Medulla oblongata (tissue), 1 donor: ENCODE data around the gene SPATC1L.
"Not testable (repeated sequence)": the region's sequence is repeated elsewhere in the genome, so short reads cannot be mapped to it uniquely, and the experiment has no call there.

Experiments used
- DNase-seq: peaks from one replicate; pipeline ENCODE4 v3.0.0-alpha.2; 2015; ENCODE audit errors: extremely low spot score

Gene SPATC1L

DNA sequence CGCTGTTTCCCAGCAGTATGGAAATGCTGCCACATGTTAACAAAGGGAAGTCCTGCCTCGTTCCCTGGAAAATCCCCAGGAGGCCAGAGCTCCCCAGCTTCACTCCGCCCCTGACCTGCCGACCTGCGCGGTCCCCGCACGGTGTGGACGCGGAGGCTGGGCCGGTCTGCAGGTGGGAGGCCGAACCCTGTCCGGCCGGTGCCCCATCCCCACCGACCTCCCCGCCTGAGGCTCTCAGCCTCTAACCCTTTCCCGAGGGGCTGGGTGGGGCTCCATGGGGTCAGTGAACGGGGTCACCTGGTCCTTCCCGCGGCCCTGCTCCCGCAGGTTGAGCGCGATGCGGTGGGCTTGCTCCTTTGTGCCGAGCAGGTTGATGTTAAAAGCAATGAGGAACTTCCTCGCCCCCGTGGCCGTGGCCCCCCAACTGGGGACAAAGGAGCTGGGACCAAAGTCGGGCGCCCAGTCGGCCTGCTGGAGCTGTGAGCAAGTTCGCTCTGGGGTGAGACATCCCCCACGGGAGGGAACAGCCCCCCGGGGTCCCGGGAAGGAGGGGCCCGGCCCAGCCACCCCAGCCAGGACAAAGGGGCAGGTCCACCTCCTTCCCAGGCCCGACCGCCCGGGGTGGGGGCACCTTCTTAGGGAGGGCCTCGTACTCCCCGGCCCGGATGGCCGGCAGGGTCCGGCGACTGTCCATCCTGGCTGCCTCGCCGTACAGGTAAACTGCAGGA is 32.8 kb downstream of the SPATC1L start:
- DNase-seq: no peak

DNA sequence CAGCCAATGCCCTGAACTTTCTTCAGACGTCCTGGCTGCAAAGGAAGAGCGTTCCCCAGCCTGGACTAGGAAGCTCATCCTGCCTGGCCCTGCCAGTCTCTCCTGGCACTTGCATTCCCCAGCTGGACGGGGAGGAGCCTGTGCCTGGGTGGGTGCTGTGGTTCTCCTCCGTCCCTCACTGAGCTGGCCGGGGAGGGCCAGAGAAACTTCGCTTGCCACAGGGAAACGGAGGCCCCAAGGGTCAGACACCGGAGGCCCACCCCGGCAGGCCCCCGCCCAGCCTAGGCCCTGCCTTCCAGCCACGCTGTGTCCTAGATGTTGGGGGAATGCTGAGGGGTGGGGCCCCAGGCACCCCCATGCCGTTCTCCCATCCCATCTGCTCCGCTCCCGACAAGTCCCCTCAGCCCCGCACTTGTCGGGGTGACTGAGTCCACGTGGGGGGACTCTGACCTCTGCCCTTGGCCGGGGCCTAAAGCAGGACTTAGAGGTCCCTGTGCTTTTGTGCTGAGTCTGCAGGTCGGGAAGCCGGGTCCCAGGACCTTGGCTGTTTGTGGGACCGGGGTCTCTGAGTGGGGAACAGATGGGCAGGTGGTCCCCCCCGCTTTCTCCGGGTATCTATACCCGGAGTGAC is 33.7 kb downstream of the SPATC1L start:
- no peak for DNase-seq

DNA sequence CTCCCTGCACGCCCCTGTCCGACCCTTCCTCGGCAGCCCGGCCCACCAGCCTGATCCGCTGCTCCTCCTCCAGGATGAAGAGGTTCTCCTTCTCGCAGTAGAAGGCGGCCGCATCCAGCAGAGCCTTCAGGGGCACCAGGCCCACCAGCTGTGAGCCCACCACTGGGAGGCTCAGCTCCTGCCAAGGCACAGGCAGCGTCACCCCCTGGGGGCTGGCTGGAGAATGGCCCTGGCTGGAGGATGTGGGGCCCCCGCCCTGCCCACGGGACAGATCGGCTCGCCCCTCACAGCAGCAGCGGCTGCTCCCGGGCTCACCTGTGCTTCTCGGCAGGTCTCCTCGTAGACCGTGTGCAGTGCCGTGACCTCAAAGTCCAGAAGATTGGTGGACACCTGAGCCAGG is 34.2 kb downstream of the SPATC1L start:
- no peak for DNase-seq

DNA sequence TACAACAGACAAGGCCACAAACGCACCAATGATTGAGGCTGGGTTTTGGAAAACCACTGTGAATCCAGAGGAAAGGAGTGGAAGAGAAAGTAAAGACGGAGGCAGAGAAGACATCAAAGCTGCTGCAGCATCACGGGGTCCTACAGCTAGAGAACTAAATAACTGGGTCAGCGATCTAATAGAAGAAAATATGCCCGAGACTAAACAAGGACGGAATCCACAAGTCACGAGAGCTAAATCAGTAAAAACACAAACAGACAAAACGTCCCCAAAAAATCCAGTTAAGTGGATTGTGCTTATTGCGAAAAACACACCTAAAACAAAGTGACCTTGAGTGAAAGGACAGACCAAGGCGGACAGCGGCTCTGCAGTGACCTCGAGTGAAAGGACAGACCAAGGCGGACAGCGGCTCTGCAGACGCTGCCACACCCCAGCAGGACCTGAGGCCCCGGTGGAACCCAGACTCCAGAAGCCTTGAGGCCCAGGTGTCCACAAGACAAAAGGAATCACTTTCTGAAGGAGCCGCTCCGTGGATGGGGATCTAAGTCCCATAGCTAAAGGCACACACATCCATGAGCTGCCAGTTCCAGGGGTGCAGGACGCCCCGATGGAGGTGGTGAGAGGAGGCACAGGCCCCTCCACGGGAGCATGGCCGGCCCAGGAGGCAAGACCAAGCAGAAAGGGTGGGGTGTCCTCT is 34.9 kb downstream of the SPATC1L start:
- no peak for DNase-seq

DNA sequence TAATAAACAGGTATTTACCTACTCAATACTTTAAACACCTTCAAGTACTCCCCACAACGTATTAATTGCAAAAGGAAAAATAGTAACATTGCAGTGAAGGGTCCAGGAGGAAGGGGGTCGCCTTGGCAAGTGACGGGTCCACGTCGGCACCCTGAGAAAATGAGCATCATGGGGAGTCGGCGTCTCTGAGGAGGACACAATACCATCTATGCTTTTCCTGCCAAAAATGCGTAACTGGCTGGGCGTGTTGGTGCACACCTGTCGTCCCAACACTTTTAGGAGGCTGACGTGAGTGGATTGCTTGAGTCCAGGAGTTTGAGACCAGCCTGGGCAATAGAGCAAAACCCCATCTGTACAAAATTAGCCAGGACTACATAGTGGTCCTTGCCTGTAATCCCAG is 36.2 kb downstream of the SPATC1L start:
- no peak for DNase-seq

DNA sequence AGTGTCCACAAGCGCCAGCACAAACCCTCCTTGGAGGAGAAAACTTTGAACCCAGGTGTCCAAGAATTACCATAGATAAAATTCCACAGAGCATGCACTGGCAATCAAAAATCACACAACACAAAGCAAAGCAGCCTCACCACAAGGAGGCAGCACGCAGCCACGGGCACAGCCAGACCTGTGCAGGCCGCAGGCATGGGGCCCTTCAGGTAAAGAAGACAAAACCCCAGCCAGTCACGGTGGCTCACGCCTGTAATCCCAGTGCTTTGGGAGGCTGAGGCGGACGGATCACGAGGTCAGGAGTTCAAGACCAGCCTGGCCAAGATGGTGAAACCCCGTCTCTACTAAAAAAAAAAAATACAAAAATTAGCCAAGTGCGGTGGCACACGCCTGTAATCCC is 36.8 kb downstream of the SPATC1L start:
- not testable (repeated sequence) for DNase-seq

DNA sequence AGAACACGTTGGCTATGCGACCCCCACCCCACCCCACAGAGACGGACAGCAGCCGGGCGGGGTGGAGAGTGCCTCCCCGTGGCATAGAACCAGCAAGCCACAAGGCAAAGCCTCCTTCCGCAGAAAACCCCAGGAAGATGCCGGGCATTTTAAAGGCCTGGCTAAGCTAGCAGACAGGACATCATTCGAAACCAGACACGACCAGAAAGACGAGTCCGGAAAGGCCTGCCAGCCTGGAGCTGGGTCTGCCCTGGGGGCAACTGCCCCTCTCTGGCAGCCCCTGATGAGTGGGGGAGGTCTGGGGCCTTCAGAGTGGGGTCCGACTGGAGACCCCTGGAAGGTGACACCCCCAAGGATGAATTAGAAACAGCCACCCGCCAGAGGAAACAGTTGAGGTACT is 37.4 kb downstream of the SPATC1L start:
- DNase-seq: no peak

DNA sequence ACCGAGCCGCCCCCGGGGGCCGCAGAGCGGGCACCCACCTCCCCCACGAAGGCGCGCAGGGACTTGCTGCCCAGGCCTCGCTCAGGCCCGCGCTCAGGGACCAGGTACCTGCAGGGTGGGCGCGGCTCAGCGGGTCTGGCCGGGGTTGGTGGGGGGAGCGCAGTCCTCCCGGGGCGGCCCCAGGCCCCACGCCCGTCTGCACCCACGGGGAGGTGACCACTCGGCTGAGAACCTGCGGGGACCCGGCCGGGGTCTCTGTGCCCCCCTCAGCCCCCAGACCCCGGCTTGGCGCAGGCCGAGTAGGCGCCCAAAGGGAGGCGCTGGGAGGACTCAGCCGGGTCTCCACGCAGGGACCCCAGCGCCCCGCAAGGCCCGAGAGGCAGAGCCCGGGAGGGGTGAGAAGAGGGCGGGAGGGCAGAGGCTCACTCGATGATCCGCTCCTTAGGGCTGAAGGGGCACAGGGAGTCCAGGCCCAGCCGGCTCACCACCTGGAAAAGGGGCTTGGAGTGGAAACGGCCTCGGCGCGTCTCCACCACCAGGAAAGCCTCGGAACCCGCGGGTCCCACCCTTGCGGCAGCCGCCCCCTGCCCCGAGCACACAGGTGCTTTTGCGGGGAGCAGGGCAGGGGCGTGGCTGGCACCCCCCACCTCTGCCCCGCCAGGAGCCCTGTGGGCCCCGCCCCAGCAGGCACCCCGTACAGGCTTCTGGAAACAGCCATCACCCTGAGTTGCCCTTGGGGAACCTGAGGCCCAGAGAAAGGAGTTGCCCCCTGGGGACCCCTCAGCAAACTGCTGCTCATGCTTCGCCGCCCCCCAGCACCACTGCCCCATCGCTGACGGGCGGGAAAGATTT is 38.2 kb downstream of the SPATC1L start:
- no peak for DNase-seq

DNA sequence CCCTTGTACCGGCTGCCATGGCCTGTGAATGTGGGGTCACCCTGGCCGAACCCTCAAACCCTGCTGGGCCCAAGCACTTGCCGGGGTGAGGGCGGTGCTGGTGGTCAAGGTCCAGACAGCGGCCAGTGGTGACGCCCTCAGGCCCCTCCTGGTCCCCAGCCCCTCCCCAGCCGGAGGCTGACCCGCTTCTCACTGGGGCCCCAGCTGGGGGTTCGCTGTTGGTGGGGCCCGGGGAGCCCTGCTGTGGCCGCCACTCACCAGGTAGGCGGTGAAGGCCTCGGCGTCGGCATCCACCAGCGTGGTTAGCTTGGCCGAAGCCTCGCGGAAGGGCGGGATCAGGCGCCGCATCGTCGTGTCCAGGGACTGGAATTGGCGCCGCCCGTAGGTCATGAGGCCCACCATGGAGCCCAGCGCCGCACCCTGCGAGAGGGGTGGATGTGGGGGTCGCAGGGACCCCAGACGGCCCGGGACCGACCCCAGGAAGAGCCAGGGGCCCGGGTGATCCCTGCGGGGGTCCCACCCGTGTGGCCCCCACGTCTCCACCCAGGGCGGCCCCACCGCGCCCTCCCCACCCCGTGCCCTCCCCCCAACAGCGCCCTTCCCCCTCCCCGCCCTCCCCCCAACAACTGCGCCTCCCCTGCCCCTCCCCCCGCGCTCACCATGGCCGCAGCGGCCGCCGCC is 39.0 kb downstream of the SPATC1L start:
- DNase-seq: no peak

DNA sequence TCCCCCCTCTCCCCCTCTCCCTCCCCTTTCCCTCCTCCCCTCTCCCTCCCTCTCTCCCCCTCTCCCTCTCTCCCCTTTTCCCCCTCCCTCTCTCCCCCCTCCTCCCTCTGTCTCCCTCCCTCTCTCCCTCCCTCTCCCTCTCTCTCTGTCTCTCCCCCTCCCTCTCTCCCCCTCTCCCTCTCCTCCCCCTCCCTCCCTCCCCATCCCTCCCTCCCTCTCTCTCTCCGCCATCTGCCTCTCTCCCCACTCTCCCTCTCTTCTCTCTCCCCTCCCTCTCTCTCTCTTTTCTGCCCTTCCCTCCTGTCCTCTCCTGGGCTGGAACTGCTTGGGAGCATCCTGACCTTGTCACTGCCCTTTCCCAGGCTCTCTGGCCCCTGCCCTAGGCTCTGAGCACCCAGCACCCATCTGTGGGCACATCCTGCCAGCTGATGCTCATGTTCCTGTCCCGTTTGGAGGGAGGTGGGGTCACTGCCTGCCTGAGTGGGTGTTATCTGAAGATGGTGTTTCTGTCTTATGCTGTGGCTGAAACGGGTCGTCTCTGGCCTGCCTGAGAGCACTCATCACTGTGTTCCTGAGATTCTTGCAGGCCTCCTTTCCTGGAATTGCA is 39.7 kb downstream of the SPATC1L start:
- DNase-seq: peak; percentile 5

DNA sequence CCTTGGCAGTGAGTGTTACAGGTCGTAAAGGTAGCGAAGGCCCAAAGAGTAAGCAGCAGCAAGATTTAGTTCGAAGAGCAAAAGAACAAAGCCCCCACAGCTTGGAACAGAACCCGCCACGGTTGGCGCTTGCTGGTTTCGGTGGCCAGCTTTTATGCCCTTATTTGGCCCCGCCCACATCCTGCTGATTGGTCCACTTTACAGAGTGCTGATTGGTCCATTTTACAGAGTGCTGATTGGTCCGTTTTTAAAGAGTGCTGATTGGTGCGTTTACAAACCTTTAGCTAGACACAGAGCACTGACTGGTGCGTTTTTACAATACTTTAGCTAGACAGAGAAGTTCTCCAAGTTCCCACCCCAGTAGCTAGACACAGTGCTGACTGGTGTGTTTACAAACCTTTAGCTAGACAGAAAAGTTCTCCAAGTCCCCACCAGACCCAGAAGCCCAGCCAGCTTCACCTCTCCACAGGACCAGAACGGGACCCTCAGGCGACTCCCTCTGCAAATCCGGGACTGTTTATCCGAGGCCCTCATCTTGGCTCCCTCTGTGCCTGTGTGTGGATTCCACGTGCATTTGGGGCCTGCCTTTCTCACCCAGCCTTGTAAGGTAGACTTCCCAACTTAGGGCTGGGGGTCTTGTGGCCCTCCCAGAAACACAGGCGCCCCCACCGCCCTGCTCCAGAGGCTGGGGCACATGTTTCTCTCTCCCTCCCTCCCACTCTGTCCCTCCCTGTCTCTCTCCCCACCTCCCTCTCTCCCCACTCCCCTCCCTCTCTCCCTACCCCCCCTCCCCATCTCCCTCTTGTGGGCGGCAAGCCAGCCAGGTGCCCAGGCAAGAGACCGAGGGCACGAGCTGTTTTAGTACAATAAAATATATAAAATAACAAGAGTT is 41.4 kb downstream of the SPATC1L start:
- DNase-seq: no peak

DNA sequence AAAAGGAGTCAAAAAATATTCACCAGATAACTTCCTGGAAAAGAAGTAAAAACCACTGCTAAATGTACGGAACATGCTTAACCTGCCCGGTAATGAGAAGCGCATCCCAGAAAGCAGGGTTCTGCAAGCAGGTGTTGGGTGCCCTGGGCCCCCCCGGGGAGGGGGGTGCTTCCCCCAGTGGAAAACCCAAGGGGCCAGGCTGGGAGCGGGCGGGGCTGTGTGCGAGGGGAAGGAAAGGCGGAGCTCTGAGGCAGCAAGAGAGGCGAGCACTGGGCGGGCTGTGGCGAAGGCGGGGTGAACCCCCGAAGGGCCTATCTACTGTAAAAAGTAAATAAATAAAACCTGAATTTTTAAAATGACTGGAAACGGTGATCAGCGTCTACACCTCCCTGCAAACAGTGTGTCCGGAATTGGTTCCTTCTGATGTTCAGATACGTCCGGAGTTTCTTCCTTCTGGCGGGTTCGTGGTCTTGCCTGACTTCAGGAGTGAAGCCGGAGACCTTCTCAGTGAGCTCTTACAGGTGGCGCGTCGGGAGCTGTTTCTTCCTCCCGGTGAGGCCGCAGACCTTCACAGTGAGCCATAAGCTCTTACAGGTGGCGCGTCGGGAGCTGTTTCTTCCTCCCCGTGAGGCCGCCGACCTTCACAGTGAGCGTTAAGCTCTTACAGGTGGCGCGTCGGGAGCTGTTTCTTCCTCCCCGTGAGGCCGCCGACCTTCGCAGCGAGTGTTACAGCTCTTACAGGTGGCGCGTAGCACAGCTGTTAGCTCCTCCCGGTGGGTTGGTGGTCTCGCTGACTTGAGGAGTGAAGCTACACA is 42.3 kb downstream of the SPATC1L start:
- DNase-seq: no peak

DNA sequence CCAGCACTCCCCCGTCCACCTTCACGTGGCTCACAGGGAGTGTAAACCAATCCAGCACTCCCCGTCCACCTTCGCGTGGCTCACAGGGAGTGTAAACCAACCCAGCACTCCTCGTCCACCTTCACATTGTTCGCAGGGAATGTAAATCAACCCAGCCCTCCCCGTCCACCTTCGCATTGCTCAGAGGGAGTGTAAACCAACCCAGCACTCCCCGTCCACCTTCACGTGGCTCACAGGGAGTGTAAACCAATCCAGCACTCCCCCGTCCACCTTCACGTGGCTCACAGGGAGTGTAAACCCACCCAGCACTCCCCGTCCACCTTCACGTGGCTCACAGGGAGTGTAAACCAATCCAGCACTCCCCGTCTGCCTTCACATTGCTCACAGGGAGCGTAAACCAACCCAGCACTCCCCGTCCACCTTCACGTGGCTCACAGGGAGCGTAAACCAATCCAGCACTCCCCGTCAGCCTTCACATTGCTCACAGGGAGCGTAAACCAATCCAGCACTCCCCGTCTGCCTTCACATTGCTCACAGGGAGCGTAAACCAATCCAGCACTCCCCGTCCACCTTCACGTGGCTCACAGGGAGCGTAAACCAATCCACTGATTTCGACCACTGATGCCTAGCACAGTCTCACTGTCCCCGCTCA is 43.8 kb downstream of the SPATC1L start:
- not testable (repeated sequence) for DNase-seq

DNA sequence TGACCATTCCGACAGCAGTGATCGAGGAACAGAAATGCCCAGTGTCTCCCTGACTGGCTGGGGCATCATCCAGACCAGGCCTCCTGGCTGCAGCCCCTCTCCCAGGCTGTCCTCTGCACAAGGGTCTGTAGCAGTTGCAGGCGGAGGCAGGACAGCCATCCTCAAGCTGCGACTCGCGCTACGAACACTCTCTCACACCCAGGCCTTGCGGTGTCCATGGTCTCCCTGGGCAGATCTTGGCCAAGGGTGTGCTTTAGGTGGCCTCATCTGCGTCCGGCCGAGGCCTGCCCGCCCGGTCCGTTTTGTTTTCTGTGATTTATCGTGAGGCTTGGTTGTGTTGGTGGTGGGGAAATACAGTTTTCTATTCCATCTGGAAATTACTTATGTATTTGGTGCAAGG is 44.6 kb downstream of the SPATC1L start:
- no peak for DNase-seq

DNA sequence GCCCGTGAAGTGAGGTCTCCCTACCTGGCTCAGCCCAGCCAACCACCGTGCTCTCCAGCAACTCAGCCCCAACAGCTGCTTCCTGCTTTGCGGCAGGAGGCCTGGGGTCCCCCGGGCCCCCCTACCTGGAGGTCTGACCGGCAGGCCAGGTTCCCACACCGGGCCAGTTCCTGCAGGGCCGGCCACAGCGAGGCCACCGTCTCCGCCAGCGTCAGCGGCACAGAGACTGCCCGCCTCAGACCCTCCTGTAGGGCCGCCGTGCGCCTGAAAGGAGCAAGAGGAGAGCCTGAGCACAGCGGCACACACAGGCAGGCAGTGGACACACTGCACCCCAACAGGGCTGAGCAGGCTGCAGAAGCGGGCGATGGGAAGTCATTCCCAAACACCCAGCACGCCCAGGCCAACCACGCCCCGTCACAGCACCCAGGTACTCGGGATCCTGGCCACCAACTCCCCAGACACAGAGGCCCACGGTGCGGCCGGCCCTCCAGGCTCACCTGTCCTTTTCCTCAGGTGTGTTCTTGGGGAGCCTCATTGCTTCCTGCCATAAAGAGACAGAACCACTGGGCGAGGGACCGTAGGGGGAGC is 45.8 kb downstream of the SPATC1L start:
- no peak for DNase-seq

DNA sequence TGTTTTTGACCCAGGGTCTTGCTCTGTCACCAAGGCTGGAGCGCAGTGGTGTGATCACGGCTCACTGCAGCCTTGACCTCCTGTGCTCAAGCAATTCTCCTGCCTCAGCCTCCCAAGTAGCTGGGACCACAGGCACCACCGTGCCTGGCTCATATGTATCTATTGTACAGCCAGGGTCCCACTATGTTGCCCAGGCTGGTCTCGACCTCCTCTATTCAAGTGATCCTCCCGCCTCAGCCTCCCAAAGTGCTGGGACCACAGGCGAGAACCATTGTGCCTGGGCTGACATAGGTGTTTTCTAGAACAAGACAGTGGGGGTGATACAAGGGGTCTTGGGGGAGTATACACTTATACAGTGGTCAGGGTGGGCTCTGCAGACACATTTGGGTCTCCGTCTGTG is 46.4 kb downstream of the SPATC1L start:
- no peak for DNase-seq

DNA sequence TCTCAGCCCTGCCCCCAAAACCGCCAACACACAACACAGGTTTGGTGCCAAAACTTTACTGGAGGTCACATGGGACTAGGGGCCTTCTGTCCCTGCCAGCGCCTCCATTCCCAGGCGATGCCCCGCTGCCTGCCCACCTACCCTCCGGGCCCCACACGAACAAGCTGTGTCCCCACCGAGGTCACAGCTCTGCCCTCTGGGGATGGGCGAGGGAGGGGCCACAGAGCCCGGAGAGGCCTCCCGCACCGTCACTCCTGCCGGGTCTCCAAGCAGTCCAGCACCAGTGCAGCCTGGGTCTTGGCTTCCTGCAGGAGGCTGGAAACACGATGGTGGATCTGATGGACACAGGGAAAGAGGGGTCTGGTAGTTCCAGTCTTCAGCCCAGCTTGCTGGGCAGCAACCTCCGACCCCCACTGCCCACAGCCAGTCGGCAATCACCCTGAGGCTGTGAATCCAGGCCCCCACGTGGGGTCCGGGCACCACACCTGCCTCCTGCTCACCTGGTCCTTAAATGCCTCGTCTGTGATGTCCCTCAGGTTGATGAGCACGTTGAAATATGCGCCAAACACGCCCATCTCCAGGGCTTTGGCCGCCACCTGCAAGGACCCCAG is 47.4 kb downstream of the SPATC1L start:
- no peak for DNase-seq
